ENCODE measurements around the gene SETBP1.

GRCh38 chr18:44786257-44786656 lies 105.6 kb downstream of the SETBP1 start:
- TF ChIP-seq POLR2A (IDR thresholded peaks at IDR 0.05; ENCODE audit: low read depth, low read length) (no peak), TAF1 (IDR thresholded peaks at IDR 0.05; ENCODE audit: borderline replicate concordance, low read depth, low read length) (no peak), POLR2AphosphoS5 (IDR thresholded peaks at IDR 0.05; ENCODE audit: low read depth, low read length) (no peak)
